ENCODE results near the gene RRAGC.

Gene RRAGC

GRCh38 chr1:38859561-38860453 is at the start of gene RRAGC:
RRAGC (minus strand) TSS chr1:38859772; CDS start chr1:38859646, 126 bp downstream.
- no peak for FAIRE-seq

GRCh38 chr1:38908821-38909220 is 49.2 kb upstream of the RRAGC start:
- FAIRE-seq, result no peak

GRCh38 chr1:38905985-38906384 is 46.4 kb upstream of the RRAGC start:
- FAIRE-seq, result no peak

GRCh38 chr1:38899560-38899959 is 40.0 kb upstream of the RRAGC start:
- no peak for FAIRE-seq

GRCh38 chr1:38898653-38899230 is 39.2 kb upstream of the RRAGC start:
- FAIRE-seq, result no peak

- FAIRE-seq, result no peak
Measured at GRCh38 chr1:38896169-38896568, 36.6 kb upstream of the RRAGC start.

GRCh38 chr1:38892976-38893375 is 33.4 kb upstream of the RRAGC start:
- no peak for FAIRE-seq

- FAIRE-seq, result no peak
Measured at GRCh38 chr1:38891753-38892152, 32.2 kb upstream of the RRAGC start.

- FAIRE-seq, result no peak
Measured at GRCh38 chr1:38889589-38889988, 30.0 kb upstream of the RRAGC start.

- FAIRE-seq, result no peak
Measured at GRCh38 chr1:38888423-38889333, 29.1 kb upstream of the RRAGC start.

GRCh38 chr1:38885092-38885491 is 25.5 kb upstream of the RRAGC start:
- no peak for FAIRE-seq

- FAIRE-seq, result no peak
Measured at GRCh38 chr1:38881487-38881886, 21.9 kb upstream of the RRAGC start, which contains the start of gene GJA9. GJA9 (minus strand) TSS chr1:38881587; CDS start chr1:38876098, 5,489 bp downstream.

- no peak for FAIRE-seq
Measured at GRCh38 chr1:38875811-38876210, 16.2 kb upstream of the RRAGC start.

- peak; percentile 17 for FAIRE-seq
Measured at GRCh38 chr1:38873027-38873969, 13.7 kb upstream of the RRAGC start, which contains the start of gene MYCBP. MYCBP (minus strand) TSS chr1:38873348; CDS start chr1:38873305, 43 bp downstream.

- no peak for FAIRE-seq
Measured at GRCh38 chr1:38872401-38873026, 12.9 kb upstream of the RRAGC start.

GRCh38 chr1:38870996-38871395 is 11.4 kb upstream of the RRAGC start:
- no peak for FAIRE-seq

- FAIRE-seq, result no peak
Measured at GRCh38 chr1:38867208-38867607, 7.6 kb upstream of the RRAGC start.

- no peak for FAIRE-seq
Measured at GRCh38 chr1:38865112-38865715, 5.6 kb upstream of the RRAGC start.

GRCh38 chr1:38860454-38860795 is 853 bp upstream of the RRAGC start:
- FAIRE-seq, result no peak

- FAIRE-seq, result no peak
Measured at GRCh38 chr1:38858833-38859560, 575 bp downstream of the RRAGC start.

All from islet of Langerhans (tissue), 1 donor.